HUES64 (cell line): ENCODE data around the gene FRMPD2.
"Not testable (repeated sequence)": the region's sequence is repeated elsewhere in the genome, so short reads cannot be mapped to it uniquely, and the experiment has no call there.

ENCODE experiments used
- H3K27ac ChIP-seq: 2 replicates; pipeline ENCODE4 v1.7.0; 2013; ENCODE audit warnings: low read depth, low read length, inconsistent platforms
- H3K27me3 ChIP-seq: 2 replicates; pipeline ENCODE4 v1.6.1; 2013; ENCODE audit warnings: mild to moderate bottlenecking, low read length; ENCODE audit not compliant: insufficient read depth
- H3K36me3 ChIP-seq: 2 replicates; pipeline ENCODE4 v1.6.1; 2013; ENCODE audit warnings: mild to moderate bottlenecking, low read length; ENCODE audit not compliant: insufficient read depth
- H3K4me1 ChIP-seq: 2 replicates; pipeline ENCODE4 v1.6.1; 2013; ENCODE audit warnings: mild to moderate bottlenecking, low read length, moderate library complexity; ENCODE audit not compliant: insufficient read depth
- H3K4me3 ChIP-seq: 2 replicates; pipeline ENCODE4 v1.5.1; 2013; ENCODE audit warnings: mild to moderate bottlenecking, low read length, moderate library complexity
- H3K9ac ChIP-seq: 2 replicates; pipeline ENCODE4 v1.6.1; 2013; ENCODE audit warnings: mild to moderate bottlenecking, low read depth, low read length
- H3K9me3 ChIP-seq: 2 replicates; pipeline ENCODE4 v1.6.1; 2013; ENCODE audit warnings: low read depth, low read length; ENCODE audit not compliant: insufficient read depth
- WGBS: fragments of 150-250, 120-280 bp; methylation state at CpG from one replicate; pipeline ENCODE4 v1.1.7; 2013; ENCODE audit warnings: missing lambda C conversion rate; 5-methylcytosine and 5-hydroxymethylcytosine counted together

The FRMPD2 gene

DNA sequence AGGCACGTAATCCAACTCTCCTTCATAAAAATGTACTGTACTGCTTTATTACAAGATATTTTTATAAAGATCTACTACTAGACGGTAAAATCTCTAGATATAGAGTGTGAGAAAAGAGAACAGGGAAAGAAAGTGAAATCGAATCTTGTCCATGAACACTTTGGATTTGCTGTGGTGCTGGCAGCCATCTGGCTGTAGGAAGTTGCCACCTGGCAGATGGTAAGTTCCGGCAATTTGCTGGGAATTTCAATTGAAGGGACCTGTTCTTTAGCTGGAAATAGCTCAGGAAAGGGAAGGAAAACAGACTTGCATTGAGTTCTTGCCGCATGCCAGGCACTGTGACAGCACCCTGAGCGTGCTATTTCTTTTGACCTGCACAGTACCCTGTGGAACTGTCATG, 114.3 kb downstream of the FRMPD2 start:
- 89% methylated on average over 3 of the region's 6 CpGs for WGBS
- not testable (repeated sequence) for H3K27me3 ChIP-seq, H3K36me3 ChIP-seq, H3K9me3 ChIP-seq, H3K4me1 ChIP-seq, H3K27ac ChIP-seq, H3K9ac ChIP-seq, H3K4me3 ChIP-seq

DNA sequence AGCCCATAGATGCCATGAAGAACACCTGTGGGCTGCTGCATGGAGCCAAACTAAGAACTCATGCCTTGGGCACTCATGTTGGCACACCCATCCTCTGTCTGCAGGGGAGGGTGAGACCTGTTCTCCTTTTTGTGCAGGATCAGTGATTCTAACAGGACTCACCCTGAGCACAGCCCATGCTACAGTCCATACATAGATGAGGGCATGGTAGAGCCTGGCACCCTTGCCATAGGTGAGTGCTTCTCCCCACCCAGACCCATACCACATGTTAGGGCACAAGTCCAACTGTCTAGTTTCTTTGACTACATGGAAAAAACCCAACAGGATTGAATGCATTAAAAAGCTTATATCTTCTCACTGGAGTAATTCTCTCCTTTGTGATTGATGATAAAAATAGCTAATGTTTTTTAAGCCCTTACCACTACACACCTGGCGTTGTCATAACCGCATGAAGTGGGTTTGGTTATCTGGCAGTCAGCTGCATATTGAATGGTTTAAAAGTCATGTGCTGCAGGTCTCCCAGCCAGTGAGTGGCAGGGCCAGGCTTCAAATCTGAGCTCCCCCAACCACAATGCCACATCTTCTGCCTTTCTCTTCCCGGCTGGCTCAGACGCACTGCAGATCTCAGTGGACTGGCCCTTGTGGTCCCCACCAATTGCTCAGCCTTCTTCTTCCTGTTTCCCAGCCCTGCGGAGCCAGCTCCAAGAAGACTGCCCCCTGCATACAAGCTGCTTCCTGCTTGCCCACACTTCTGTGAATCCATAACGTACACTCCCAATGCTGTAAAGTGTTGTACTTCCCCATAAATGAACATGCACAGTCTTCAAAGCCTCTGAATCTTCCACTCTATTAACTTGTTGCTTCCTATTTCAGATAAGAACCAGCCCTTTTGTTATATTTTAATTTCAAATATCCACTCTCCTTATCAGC, 120.0 kb downstream of the FRMPD2 start:
- not testable (repeated sequence) for H3K9me3 ChIP-seq, H3K4me3 ChIP-seq, H3K27me3 ChIP-seq, H3K9ac ChIP-seq, H3K4me1 ChIP-seq, H3K36me3 ChIP-seq, H3K27ac ChIP-seq
- 84% methylated on average over 4 of the region's 6 CpGs for WGBS

DNA sequence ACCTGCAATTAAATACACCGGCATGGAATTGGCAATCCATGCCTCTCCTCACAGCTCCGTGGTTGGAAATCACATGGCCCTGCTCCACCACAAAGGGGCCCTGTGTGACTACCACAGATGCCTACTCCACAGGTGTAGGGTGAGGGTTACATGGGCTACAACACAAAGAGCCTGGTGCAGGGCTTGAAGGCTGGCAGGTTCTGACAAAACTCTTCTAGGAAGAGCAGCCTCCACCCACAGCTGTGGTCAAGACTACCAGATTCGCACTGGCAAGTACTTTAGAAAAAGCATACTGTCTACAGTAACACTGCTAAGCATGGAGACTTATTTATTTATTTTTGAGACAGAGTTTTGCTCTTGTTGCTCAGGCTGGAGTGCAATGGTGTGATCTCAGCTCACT, 126.9 kb downstream of the FRMPD2 start:
- WGBS = no CpG with 5 or more reads among the region's 3 CpGs

DNA sequence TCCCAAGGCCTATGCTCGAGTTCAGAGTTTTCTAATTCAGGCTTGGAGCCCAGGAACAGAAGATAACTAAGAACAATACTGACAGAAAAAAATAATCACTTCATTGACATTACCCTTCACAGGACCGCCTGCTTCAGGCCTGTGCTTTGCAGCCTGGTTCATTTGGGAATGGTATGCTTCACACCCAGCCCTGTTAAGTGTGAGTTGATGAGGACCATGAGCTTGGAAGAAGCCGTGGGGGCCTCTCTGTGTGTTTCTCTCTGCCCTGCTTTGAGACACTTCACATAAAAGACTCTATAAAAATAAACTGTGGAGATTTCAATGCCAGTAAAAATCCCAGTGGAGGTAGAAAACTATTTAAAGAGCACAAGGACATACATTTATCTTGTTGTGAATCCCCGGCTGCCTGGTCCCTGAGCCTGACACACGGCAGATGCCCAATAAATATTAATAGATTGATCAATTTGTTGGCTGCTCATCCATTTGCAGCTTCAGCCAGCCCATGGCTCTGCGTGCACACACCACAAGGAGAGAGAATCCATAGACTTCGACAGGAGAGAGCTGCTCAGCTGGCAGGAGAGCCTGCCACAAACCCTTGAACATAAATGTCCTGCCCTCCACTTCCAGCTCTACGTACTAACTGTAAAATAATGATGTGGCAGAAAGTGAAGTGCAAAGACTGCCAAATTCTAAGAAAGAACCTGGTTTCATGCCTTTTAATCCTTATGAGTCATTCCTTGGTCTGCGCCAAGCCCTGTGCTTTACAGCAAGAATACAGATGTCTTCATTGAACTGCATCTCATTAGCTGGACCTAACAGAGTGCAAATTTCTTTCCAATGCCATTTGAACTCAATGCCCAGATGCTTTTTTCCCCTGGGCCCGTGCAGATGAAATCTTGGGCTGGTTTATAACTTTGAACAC, 130.5 kb downstream of the FRMPD2 start:
- WGBS = no CpG with 5 or more reads among the region's 10 CpGs
- H3K27me3 ChIP-seq, H3K9ac ChIP-seq, H3K4me1 ChIP-seq, H3K4me3 ChIP-seq, H3K9me3 ChIP-seq, H3K27ac ChIP-seq, H3K36me3 ChIP-seq: not testable (repeated sequence)

More for the DNA sequence above, 126.9 kb downstream of the FRMPD2 start:
- H3K9me3 ChIP-seq, H3K27me3 ChIP-seq, H3K36me3 ChIP-seq, H3K9ac ChIP-seq, H3K4me3 ChIP-seq, H3K27ac ChIP-seq, H3K4me1 ChIP-seq: not testable (repeated sequence)

DNA sequence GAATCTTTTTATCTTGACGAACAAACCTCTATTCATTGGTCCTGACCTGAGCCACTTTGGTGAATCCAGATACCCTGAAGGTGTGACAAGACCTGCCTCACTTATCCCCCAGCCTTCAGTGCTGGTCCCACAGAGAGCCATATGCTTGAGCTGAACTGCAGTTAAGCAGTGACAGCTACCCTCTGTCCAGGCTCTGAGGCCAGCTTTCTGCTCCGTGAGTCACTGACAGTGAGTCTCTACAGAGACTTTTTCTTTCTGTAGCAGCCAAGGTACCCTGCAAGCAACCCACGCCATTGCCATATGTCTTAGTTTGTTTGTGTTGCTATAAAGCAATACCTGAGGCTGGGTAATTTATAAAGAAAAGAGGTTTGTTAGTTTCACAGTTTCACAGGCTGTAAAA, 133.5 kb downstream of the FRMPD2 start:
- WGBS = 89% methylated on average over 1 of the region's 3 CpGs
- not testable (repeated sequence) for H3K36me3 ChIP-seq, H3K4me1 ChIP-seq, H3K9ac ChIP-seq, H3K27ac ChIP-seq, H3K27me3 ChIP-seq, H3K9me3 ChIP-seq, H3K4me3 ChIP-seq

DNA sequence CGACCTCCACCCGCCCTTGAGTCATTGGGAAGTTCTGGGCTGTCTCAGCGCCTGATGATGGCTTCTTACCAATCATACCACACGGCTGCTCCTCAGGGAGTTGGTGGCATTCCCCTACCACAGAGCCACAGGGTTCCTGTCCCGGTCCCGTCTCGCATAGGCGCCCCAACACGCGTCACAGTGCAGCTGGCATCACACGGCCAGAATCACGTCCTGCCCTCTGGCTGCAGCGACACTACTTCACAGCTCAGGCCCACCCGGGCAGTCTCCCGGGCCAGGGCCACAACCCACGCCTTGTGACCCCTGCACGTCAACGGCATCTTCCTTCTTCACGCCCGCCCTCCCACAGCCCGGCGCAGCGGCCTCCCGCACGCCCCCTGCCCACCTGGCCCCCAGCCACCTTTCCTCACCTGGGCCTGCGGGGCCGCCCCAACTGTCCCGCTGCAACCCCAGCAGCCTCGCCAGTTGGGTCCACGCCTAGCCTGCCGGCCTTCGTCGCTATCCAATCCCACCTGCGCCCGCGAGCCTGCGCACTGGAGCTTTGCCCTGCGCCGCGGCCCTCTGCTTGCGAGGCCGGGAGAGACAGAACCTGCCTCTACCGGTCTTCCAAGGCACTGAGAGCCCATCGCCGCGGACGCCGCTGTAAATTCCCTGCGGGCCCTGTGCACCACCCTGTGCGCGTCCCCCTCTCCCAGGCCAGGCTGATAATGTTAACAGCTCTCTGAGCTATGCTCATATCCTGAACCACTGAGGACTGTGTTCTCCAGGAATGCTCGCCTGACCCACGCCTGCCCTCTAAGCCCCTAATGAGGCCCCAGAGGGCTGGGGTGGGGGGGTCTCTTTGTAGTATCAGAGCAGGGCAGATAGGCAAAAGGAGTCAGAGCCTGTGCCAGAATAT, 134.3 kb downstream of the FRMPD2 start:
- not testable (repeated sequence) for H3K4me3 ChIP-seq, H3K4me1 ChIP-seq, H3K9me3 ChIP-seq, H3K27ac ChIP-seq, H3K9ac ChIP-seq, H3K27me3 ChIP-seq, H3K36me3 ChIP-seq
- WGBS = 98% methylated on average over 9 of the region's 53 CpGs

DNA sequence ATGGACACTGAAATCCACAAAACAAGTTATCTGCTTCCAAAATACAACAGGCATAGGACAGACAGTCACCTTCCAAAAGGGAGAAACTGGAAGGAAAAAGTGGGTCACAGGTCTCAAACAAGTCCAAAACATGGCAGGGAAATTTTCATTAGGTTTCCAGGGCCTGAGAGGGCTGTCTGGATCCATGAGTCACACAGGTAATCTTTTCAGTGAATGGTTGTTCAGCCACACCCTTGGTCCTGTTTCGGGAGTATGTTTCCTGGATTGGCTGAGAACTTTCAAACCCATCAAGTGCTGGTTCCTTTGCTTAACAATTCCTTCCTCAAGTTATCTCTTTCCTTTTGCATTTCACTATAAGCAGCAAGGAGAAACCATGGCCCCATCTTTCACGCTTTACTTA, 145.5 kb downstream of the FRMPD2 start:
- WGBS = no CpG with 5 or more reads among the region's 2 CpGs
- not testable (repeated sequence) for H3K4me1 ChIP-seq, H3K9me3 ChIP-seq, H3K27ac ChIP-seq, H3K36me3 ChIP-seq, H3K9ac ChIP-seq, H3K27me3 ChIP-seq, H3K4me3 ChIP-seq

DNA sequence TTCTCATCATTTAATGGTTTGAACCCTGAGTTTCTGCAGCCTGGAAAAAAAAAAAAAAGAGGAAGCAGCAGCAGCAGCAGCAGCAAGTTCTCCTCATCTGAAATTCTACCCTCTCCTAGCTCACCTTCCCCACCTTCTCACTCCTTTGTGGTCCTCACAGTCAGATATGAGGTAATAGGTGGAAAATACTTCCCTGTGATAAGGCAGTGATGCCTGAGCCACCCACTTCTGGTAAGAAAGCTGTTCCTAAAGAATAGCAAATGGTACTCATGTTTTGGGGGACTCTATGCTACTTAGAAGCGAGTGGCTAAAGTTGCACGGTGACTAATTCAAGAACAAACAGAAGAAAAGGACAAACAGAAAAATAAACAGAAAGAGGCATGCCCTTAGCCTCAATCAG, 148.2 kb downstream of the FRMPD2 start:
- H3K9ac ChIP-seq, H3K27me3 ChIP-seq, H3K27ac ChIP-seq, H3K4me3 ChIP-seq, H3K9me3 ChIP-seq, H3K36me3 ChIP-seq, H3K4me1 ChIP-seq: not testable (repeated sequence)
- WGBS = no CpG with 5 or more reads among the region's 2 CpGs

DNA sequence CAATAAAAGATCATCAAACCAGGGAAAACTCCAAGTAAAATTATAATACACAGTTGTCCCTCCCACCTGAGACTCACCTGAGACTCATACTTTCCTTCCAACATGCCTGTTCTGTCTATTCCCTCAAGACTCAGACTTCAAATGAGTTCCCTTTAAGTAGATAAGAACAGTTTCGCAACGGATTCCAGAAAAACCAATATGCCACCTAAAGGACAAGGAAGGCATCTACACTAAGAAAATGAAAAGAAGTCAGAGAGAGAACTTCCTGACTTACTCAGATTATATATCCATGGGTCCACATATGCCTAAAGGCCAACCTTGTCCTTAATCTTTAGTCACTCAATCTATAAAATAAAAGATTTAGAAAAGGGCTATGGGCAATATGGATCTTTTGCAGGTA, 148.9 kb downstream of the FRMPD2 start:
- not testable (repeated sequence) for H3K36me3 ChIP-seq, H3K4me3 ChIP-seq, H3K27me3 ChIP-seq, H3K27ac ChIP-seq, H3K9ac ChIP-seq, H3K9me3 ChIP-seq, H3K4me1 ChIP-seq
- no CpG with 5 or more reads among the region's 2 CpGs for WGBS

DNA sequence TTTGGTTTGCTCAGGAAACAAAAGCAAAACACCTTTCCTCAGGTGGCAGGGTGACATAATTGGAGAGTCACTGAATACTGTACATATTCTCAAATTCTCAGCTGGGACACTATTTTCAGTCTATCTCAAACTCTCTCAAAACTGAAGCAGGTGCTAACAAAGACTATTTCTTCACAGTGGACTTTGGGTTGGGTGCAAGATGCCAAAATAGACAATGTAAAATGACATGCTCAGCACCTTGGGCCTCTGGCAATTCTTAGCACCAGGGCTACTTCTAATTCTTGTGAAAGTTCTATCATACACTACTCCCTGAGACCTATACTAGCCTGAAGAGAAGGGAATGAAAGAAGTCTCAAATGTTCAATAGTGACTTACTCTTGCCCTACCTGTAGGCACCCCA, 151.9 kb downstream of the FRMPD2 start:
- H3K9me3 ChIP-seq, H3K27ac ChIP-seq, H3K4me1 ChIP-seq, H3K27me3 ChIP-seq, H3K4me3 ChIP-seq, H3K36me3 ChIP-seq, H3K9ac ChIP-seq: not testable (repeated sequence)

DNA sequence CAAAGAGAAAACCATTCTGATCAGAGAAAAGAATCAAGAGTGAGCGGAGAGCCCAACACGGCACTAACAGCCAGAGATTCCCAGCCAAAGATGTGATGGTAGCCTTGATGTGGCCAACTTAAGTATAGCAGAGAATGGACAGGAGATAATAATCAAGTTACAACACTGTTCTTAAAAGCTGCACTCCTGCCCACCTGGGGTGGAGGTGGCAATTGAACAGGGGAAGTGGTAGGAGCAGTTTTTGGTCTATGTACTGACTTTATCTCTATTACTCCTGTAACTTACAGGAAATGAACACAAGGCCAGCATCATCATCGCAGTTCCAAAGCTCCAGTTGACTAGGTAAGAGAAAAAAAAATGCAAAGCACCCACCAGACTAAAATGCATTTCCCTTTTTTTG, 164.2 kb downstream of the FRMPD2 start:
- not testable (repeated sequence) for H3K9ac ChIP-seq, H3K27me3 ChIP-seq, H3K36me3 ChIP-seq, H3K4me1 ChIP-seq, H3K9me3 ChIP-seq, H3K4me3 ChIP-seq, H3K27ac ChIP-seq
- WGBS = no CpG with 5 or more reads among the region's 3 CpGs
